Right atrium auricular region (tissue), 2 donors: ENCODE data around the gene MRM3. TPM values are rescaled to one million over a fixed set of nuclear protein-coding genes. Genes with fewer than 3 reads are reported as not detected.
"Not testable (repeated sequence)": the region's sequence is repeated elsewhere in the genome, so short reads cannot be mapped to it uniquely, and the experiment has no call there.

ENCODE experiments used
- DNase-seq: peaks from one replicate; pipeline ENCODE4 v3.0.0-alpha.2; 2019; ENCODE audit warnings: low spot score
- H3K27ac ChIP-seq, 2 donors: fragments of 200-600 bp; sonication (generic); 1 replicate in 1 of 2; 2 replicates in 1 of 2; pipeline ENCODE4 v1.5.1; 2016 to 2019
- H3K27me3 ChIP-seq, 2 donors: fragments of 200-600 bp; sonication (generic); one replicate each; pipeline versions ENCODE4 v1.5.1 to v1.6.0; 2017 to 2019
- H3K36me3 ChIP-seq: fragments of 200-600 bp; sonication (generic); one replicate; pipeline ENCODE4 v1.5.1; 2016
- H3K4me1 ChIP-seq, 2 donors: fragments of 200-600 bp; sonication (generic); one replicate each; pipeline versions ENCODE4 v1.5.1 to v1.6.0; 2017 to 2019
- H3K4me3 ChIP-seq, 2 donors: fragments of 200-600 bp; sonication (generic); 1 replicate in 1 of 2; 2 replicates in 1 of 2; pipeline ENCODE4 v1.5.1; 2017 to 2019; ENCODE audit warnings: mild to moderate bottlenecking in 1 of 2, moderate library complexity in 1 of 2
- H3K9me3 ChIP-seq, 2 donors: fragments of 200-600 bp; sonication (generic); one replicate each; pipeline ENCODE4 v1.5.1; 2019
- total RNA-seq, 2 donors: library from RNA; depleted of rRNA; stranded (reverse); fragments of >200 nt; gene quantifications; one replicate each; pipeline ENCODE4 v1.1.0, GENCODE V29; 2016
- TF ChIP-seq, protein P1 (sequence below), 2 donors: fragments of 200-600 bp; sonication (generic); IDR thresholded peaks; one replicate each; pipeline ENCODE4 v1.5.1; 2019; ENCODE audit warnings: antibody characterized with exemption in 2 of 2

MRM3 gene
- total RNA-seq, 2 donors from 2014 or later, result 15.4 to 21.8 TPM

DNA sequence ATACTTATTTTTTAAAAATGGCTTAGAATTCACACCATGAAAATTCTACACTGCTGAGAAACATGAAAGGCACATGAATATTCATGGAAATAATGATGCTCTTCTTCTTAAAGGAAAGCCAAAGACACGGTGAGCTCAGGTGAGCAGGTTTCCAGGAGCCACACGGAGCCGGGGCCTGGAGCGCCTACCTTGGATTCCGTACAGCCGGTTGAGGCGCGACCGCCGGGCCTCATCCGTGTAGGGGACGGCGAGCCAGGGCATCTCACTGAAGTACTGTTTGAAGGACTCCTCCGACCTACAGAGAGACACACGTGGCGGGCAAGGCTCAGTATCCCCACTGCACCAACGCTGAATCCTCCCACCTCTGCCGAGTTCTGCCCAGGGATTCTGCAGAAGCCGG, 37.1 kb downstream of the MRM3 start:
- peaks cover 4% of the 10 kb centered on the region for H3K36me3 ChIP-seq
- no peak for DNase-seq
- H3K27ac ChIP-seq, result no peak overlapping the region
- TF ChIP-seq, protein P1, sequence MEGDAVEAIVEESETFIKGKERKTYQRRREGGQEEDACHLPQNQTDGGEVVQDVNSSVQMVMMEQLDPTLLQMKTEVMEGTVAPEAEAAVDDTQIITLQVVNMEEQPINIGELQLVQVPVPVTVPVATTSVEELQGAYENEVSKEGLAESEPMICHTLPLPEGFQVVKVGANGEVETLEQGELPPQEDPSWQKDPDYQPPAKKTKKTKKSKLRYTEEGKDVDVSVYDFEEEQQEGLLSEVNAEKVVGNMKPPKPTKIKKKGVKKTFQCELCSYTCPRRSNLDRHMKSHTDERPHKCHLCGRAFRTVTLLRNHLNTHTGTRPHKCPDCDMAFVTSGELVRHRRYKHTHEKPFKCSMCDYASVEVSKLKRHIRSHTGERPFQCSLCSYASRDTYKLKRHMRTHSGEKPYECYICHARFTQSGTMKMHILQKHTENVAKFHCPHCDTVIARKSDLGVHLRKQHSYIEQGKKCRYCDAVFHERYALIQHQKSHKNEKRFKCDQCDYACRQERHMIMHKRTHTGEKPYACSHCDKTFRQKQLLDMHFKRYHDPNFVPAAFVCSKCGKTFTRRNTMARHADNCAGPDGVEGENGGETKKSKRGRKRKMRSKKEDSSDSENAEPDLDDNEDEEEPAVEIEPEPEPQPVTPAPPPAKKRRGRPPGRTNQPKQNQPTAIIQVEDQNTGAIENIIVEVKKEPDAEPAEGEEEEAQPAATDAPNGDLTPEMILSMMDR (IDR thresholded peaks at IDR 0.05), result no peak
- no peaks in the 10 kb centered on the region for H3K27me3 ChIP-seq
- H3K4me1 ChIP-seq, result no peaks in the 10 kb centered on the region
- H3K4me3 ChIP-seq, result no peak overlapping the region
- H3K9me3 ChIP-seq, result no peaks in the 10 kb centered on the region

DNA sequence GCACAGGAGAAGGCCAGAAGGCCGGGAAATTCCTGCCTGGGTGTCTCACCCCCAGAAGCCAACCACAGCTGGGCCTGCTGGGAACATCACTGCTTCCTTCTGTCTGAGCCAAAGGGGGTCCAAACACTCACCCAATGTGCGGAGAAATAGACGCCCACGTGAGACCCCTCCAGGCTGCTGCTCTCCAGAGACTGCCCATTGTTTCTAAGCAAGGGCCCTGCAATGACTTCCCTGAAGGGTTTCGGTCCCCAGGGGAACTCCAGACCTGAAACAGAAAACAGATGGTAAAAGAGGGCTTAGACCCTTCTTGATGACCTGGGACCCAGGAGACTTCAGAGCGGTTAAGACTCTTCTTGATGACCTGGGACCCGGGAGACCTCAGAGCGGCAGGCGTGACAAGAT, 41.3 kb downstream of the MRM3 start:
- DNase-seq, result no peak
- H3K9me3 ChIP-seq, result no peaks in the 10 kb centered on the region
- peaks cover 4% of the 10 kb centered on the region for H3K36me3 ChIP-seq
- TF ChIP-seq, protein P1 (IDR thresholded peaks at IDR 0.05), result no peak
- H3K4me3 ChIP-seq, result no peak overlapping the region
- H3K27me3 ChIP-seq, result no peaks in the 10 kb centered on the region
- peaks cover 0 to 4% of the 10 kb centered on the region in 2 donors for H3K4me1 ChIP-seq
- H3K27ac ChIP-seq, result no peak overlapping the region

DNA sequence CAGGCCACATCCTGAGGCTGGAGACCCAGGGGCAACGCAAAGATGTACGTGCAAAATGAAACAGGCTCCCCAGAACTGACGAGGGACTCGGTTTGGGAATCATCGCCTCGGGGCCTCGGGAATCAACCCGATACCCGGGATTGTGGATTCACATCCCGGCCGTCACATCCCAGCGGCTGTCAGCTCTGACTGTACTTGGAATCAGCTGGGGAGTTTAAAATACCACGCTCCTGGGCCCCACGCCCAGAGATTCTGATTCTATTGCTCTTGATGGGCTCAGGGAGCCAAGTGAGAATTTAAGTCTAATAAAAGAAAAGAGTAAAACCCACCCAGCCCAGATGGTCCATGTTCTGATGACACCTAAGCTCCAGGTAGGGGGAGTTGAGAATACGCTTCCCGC, 42.2 kb downstream of the MRM3 start:
- TF ChIP-seq, protein P1 (IDR thresholded peaks at IDR 0.05), result no peak
- H3K4me1 ChIP-seq, result peaks cover 0 to 4% of the 10 kb centered on the region in 2 donors
- H3K9me3 ChIP-seq, result no peaks in the 10 kb centered on the region
- no peak for DNase-seq
- no peak overlapping the region for H3K4me3 ChIP-seq
- H3K36me3 ChIP-seq, result peaks cover 4% of the 10 kb centered on the region
- H3K27ac ChIP-seq, result no peak overlapping the region
- H3K27me3 ChIP-seq, result no peaks in the 10 kb centered on the region

DNA sequence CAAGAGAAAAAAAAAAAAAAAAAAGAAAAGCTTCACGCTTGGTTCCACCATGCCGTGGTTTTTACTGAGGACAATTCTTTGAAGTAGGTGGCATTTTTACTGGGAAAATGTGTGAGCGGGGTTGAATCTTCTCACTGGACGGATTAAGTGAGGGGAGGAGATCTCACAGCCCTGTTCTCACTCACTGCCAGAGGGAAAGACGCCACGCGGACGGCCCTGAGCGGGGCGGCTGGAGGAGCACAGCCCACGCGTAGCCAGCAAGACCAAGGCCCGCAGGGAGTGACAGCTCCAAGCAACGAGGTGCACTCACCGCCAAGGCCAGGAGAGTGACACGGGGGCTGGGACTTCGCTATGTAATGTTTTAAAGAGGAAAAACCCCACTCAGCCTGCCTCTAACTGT, 43.1 kb downstream of the MRM3 start:
- no peak for DNase-seq
- Histone ChIP-seq H3K4me1 (peaks cover 0 to 4% of the 10 kb centered on the region in 2 donors), H3K27ac (no peak overlapping the region), H3K36me3 (peaks cover 4% of the 10 kb centered on the region), H3K27me3 (no peaks in the 10 kb centered on the region), H3K4me3 (no peak overlapping the region), H3K9me3 (no peaks in the 10 kb centered on the region)
- TF ChIP-seq, protein P1 (IDR thresholded peaks at IDR 0.05), result no peak

DNA sequence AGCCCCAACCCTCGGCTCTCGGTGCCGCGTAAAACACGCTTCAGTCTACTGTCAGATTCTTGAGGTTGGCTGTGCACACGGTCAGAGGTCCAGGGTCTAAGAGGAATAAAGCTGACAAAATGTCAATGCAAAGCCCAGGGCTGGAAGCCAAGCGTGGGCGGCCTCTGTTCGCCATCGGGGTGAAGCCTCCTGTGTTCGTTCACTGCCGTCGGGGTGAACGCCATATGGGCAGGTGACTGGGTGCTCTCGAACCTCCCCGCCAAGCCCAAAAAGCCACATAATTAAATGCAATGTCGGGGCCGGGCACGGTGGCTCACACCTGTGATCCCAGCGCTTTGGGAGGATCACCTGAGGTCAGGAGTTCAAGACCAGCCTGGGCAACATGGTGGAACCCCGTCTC, 44.6 kb downstream of the MRM3 start:
- peaks cover 4% of the 10 kb centered on the region for H3K36me3 ChIP-seq
- H3K27me3 ChIP-seq, result no peaks in the 10 kb centered on the region
- TF ChIP-seq, protein P1 (IDR thresholded peaks at IDR 0.05), result no peak
- no peak for DNase-seq
- H3K4me1 ChIP-seq, result peaks cover 0 to 4% of the 10 kb centered on the region in 2 donors
- no peak overlapping the region for H3K27ac ChIP-seq
- H3K4me3 ChIP-seq, result no peak overlapping the region
- no peaks in the 10 kb centered on the region for H3K9me3 ChIP-seq

DNA sequence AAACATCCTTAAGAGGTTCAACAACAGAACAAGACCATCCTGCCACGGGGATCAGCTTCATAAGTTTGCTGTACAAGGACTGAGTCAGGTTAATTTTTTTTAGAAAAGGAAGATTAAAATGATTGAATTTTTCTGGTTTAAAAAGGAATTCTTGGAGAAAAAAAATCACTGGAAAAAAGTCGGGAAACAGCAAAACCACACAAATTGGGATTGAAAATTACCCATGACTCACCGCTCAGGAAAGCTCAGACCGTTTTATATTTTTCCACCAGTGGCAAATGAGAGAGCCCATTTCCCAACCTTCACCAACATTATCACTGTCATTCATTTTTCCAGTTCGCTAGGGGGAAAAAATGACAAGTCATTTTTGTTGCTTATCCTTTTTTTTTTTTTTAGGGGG, 46.6 kb downstream of the MRM3 start:
- DNase-seq, result no peak
- no peaks in the 10 kb centered on the region for H3K36me3 ChIP-seq
- no peaks in the 10 kb centered on the region for H3K27me3 ChIP-seq
- peaks cover 0 to 4% of the 10 kb centered on the region in 2 donors for H3K4me1 ChIP-seq
- no peaks in the 10 kb centered on the region for H3K9me3 ChIP-seq
- no peak overlapping the region for H3K27ac ChIP-seq
- H3K4me3 ChIP-seq, result no peak overlapping the region
- TF ChIP-seq, protein P1 (IDR thresholded peaks at IDR 0.05), result no peak

DNA sequence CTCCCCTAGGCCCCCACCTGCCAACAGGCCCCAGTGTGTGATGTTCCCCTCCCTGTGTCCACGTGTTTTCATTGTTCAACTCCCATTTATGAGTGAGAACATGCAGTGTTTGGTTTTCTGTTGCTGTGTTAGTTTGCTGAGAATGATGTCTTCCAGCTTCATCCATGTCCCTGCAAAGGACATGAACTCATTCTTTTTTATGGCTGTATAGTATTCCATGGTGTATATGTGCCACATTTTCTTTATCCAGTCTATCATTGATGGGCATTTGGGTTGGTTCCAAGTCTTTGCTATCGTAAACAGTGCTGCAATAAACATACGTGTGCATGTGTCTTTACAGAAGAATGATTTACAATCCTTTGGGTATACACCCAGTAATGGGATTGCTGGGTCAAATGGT, 47.5 kb downstream of the MRM3 start:
- DNase-seq, H3K4me1 ChIP-seq: not testable (repeated sequence)

More for the DNA sequence above, 47.5 kb downstream of the MRM3 start:
- H3K27me3 ChIP-seq, H3K36me3 ChIP-seq, H3K4me3 ChIP-seq, H3K9me3 ChIP-seq, H3K27ac ChIP-seq: not testable (repeated sequence)
